Retinal pigment epithelial cell (primary cell): ENCODE results near the gene TMEM232.

ENCODE experiments used
- DNase-seq: peaks from one replicate; pipeline ENCODE4 v3.0.0-alpha.2; 2010; ENCODE audit warnings: low read depth
- H3K4me3 ChIP-seq: 2 replicates; pipeline ENCODE4 v1.5.1; 2011; ENCODE audit warnings: mild to moderate bottlenecking, low read length, control low read depth, moderate library complexity
- TF ChIP-seq, protein P1 (sequence below): conservative IDR thresholded peaks from 2 replicates; pipeline ENCODE4 v1.5.1; 2011; ENCODE audit warnings: low read depth, low read length, control low read depth, inconsistent platforms

The TMEM232 gene

DNA sequence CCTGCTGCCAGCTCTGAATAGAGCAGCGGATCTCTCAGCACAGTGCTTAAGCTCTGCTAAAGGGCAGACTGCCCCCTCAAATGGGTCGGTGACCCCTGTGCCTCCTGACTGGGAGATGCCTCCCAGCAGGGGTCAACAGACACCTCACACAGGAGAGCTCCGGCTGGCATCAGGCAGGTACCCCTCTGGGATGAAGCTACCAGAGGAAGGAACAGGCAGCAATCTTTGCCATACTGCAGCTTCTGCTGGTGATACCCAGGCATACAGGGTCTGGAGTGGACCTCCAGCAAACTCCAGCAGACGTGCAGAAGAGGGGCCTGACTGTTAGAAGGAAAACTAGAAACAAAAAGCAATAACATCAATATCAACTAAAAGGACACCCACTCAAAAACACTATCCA, 131.6 kb downstream of the TMEM232 start:
- no peak for DNase-seq
- TF ChIP-seq, protein P1, sequence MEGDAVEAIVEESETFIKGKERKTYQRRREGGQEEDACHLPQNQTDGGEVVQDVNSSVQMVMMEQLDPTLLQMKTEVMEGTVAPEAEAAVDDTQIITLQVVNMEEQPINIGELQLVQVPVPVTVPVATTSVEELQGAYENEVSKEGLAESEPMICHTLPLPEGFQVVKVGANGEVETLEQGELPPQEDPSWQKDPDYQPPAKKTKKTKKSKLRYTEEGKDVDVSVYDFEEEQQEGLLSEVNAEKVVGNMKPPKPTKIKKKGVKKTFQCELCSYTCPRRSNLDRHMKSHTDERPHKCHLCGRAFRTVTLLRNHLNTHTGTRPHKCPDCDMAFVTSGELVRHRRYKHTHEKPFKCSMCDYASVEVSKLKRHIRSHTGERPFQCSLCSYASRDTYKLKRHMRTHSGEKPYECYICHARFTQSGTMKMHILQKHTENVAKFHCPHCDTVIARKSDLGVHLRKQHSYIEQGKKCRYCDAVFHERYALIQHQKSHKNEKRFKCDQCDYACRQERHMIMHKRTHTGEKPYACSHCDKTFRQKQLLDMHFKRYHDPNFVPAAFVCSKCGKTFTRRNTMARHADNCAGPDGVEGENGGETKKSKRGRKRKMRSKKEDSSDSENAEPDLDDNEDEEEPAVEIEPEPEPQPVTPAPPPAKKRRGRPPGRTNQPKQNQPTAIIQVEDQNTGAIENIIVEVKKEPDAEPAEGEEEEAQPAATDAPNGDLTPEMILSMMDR, result no peak
- no peak overlapping the region for H3K4me3 ChIP-seq

DNA sequence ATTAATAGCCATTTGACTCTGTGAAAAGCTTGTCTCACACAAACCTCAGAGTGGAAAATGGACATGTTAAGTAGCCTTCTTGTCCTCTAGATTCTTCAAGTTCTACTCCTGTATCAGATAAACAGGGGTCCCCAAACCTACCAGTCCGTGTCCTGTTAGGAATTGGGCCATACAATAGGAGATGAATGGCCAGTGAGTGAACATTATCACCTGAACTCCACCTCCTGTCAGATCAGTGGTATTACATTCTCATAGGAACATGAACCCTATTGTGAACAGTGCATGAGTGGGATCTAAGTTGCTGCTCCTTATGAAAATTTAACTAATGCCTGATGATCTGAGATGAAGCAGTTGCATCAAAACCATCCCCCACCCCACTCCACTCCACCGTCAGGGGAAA, 136.3 kb downstream of the TMEM232 start:
- TF ChIP-seq, protein P1, result peak; percentile 66
- H3K4me3 ChIP-seq, result no peak overlapping the region
- no peak for DNase-seq

DNA sequence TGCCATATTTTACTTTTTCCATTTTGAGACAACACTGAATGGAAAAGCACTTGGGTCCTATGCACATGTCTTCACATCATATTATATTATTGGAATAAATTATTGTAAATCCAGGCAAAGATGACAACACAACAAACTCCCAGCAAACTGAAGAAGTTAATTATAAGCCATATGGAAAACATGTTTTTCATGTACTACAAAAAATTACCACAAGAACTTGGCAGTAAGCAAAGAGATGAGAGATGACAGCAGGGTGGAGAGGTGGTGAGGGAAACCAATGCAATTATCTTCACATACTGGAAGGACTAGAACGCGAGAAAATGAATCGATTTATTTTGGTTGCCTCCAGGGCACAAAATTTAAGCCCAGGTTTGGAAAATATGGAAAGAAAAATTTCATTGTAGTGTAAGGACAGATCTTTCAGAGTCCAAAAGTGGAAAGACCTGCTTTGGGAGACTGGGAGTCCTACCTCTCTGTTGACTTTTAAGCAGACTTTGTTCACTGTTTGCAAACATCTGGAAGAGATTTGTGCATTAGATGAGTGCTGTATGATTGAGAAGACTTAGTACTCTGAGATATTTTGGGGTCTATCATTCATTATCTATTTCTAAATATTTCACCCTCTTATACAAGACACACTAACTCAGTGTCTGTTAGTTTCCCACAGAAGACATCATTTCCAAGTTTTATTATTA, 138.0 kb downstream of the TMEM232 start:
- DNase-seq, result no peak
- TF ChIP-seq, protein P1, result no peak
- H3K4me3 ChIP-seq, result no peak overlapping the region

DNA sequence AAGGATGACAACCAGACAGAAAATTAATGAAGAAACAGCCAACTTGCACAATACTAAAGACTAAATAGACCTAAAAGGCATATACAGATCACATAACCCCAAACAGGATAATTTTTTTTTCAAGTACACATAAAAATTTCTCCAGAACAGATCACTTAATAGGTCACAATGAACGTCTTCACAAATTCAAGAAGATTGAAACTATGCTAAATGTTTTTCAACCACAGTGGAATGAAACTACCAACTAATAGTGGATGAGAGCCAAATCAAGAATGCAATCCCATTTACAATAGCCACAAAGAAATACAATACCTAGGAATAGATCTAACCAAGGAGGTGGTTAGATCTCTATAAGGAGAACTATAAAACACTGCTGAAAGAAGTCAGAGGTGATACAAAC, 145.8 kb downstream of the TMEM232 start:
- no peak for DNase-seq
- TF ChIP-seq, protein P1, result no peak
- H3K4me3 ChIP-seq, result no peak overlapping the region

DNA sequence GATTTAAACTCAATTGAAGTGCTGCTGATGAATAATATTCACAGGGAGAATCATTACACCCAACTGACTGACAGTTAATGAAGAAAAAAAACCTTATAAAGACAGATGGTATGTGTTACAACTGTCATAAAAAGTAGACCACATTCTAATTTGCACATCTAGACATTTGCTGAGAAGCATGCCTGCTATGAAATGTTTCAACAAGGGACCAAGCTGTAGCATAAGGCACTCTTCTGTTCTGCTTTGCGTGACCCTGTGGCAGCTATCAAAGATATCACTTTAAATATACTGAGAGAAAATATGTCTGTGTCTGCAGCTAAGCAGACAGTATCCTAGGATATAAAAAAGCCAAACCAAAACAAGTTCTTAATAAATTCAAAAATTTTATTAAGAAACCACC, 153.7 kb downstream of the TMEM232 start:
- TF ChIP-seq, protein P1, result no peak
- no peak for DNase-seq
- no peak overlapping the region for H3K4me3 ChIP-seq

DNA sequence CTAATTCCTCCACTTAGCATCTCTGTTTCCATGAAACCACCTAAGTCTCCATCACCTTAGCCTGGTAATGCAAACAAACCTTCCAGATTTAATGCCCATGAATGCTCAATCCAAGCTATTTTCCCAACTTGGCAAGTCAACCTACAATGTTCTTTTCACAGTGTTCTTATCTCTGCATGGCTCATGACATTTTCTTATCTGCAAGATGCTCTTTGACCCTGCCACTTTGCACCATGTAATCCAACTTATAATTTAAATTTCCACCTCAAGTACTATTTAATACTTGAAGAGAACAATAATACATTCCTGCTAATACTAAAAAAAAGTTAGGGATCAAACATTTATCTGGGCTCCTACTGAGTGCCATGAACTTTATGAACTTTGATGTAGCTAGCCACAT, 164.3 kb downstream of the TMEM232 start:
- TF ChIP-seq, protein P1, result no peak

DNA sequence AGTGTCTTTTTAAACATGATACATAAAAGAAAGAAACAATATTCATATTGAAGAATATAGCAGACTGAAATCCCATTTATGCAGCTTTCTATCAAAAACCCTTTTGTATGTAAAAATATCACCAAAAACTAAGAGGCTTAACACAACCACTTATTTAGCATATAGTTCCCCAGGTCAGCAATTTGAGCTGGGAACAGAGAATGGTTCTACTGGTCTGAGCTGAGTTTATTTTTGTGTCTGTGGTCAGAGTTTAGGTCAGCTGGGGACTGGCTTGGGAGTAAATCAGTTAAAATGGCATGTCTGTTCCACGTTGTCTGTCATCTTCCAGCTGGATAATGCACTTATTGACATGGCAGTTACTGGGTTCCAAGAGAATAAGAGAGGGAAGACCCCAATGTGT, 165.0 kb downstream of the TMEM232 start:
- peak; percentile 11 for DNase-seq
- TF ChIP-seq, protein P1, result no peak
- H3K4me3 ChIP-seq, result no peak overlapping the region

More for the DNA sequence above, 164.3 kb downstream of the TMEM232 start:
- no peak for DNase-seq
- H3K4me3 ChIP-seq, result no peak overlapping the region
